GM21529 (cell line): ENCODE measurements around the gene RGS1.
A peak's percentile ranks its signal among the peaks of the same experiment; 100 is the strongest.

ENCODE experiments used
- ATAC-seq: cut with Tn5 transposase; IDR thresholded peaks from one replicate; pipeline ENCODE4 v1.9.1; 2021; ENCODE audit not compliant: unreplicated experiment

Gene RGS1, protein sequence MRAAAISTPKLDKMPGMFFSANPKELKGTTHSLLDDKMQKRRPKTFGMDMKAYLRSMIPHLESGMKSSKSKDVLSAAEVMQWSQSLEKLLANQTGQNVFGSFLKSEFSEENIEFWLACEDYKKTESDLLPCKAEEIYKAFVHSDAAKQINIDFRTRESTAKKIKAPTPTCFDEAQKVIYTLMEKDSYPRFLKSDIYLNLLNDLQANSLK

DNA sequence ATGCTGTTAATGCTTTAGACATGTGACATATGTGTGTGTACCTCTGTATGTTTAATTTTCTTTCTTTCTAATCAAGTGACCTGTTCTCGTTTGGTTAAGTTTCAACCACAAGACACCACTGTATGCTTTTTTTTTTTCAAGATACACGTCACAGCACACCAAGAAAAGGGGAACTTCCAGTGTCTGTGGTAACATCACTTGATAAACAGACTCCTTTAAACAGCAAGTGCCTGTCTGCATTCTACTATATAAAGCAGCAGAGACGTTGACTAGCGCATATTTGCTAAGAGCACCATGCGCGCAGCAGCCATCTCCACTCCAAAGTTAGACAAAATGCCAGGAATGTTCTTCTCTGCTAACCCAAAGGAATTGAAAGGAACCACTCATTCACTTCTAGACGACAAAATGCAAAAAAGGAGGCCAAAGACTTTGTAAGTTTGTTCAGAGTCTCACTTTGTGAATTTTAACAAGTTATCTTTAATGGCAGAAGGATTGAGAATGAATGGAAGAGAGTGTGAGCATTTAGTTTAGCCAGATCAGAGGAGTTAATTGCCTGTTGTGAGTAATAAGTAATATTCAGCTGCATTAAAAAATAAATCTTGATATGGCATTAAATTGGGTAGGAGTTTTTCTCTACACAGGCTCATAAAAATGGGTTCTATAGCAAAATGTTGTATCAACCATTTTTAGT lies at the start of gene RGS1:
Gene RGS1, plus strand, starts transcription at position 275 of the 691 bp plus-strand sequence. Its CDS starts 20 bp downstream, at position 295.
- ATAC-seq = peak; percentile 80

DNA sequence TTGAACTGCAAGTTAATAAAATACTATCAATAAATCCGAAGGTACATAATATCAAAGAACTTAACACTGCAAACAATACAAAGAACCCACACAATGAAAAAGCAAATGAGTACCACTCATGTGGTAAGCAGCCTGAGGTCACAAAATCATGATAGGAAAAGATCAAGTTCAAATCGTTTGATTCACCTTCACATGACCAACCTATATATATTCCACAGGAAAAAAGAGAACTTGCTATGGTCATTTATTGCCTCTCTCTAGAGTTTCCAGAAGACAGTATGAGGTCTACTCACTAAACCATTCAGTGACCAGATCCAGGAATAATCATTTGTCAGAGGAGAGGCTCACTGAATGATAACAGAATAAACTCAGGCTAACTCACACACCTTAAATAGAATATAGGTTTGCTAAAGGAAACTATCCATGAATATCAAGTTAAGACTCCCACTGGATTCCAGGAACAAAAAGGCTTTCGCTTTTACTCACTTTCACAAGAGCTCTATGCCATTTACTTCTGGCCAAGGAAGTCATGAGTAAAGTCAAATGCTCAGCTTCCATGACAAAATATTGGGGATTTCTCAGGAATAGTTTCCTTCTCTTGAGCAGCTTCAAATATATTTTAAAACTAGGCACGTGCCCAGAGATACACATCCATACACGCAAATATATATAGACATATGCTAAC lies 48.3 kb upstream of the RGS1 start:
- ATAC-seq = no peak

DNA sequence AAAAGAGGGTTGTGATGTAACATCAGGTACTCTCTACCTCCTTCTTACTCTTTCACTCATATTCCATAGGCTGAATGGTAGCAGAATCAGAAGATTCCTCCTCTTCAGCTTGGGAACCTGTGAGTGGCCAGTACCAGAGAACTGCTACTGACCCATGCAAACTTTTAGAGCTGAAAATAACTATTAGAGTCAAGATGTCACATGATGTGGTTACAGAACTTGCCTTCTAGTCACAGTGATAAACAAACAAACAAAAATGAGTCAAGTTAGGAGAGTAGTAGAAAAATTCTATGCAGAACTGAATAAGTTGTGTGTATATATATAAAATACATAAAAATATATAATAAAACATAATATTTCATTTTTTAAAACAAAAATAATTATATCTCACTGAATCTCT lies 47.6 kb upstream of the RGS1 start:
- ATAC-seq = peak; percentile 26

DNA sequence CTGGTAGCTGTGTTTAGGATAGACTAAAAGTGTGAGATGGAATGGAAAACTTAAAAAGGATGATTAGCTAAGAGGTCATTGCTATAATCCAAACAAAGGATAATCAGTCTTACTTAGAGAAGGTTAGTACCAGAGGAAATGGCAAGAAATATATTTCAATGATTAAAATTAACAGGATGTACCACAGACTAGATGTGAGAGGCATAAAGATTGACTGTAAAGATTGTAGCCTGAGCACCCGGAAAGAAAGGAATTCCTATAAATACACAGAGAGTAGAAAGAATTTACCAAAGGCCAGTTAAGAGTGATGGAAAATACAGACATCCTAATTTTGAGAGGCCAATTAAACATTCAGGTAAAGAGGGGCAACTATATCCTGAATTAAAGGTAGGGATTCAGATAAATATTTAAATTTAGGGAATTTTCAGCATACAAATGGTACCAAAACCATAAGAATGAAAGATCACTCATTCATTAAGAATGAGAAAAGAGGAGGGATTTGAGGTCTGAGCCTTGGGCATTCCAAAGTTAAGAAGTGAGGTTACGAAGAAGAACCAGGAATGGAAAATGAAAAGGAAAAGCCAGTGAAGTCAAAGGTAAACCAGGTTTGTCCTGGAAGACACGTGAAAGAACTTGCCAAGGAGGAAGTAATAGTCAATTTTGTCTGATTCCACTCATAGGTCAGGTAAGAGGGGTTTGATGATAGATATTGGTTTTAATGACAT lies 46.4 kb upstream of the RGS1 start:
- no peak for ATAC-seq

DNA sequence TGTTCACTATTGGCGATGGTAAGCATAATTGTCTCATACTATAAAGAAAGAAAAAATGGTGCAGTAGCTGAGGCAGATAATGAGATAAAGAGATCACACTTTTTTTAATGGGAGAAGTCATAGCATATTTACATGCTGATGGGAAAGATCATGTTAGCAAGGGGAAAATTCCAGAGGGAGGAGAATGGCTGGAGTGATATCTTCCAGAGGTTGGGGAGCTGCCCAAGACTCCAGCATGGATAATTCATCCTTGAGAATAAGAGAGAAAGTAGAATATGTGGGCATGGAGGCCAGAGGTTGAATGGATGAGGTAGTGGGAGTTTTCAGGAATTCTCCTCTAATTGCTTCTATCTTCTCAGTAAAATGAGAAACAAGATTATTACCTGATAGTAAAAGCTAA lies 45.8 kb upstream of the RGS1 start:
- no peak for ATAC-seq

DNA sequence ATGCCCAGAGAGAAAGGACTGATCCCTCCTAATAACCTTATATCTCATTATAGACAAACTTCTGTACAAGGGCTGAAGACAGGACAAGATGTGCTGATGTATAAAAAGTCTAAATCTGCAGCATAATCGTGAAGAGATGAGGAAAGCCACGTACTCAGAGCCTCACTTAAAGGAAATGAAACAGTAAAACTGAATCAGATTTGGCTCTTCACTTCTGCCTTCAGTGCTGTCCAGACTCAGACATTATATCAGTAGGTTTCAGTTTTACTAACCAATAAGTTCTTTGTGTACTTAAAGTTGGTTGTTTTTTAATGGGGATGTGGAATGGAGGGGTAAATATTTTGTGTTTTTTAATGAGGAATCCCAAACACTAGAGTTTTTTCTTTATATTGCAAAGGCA lies 45.3 kb upstream of the RGS1 start:
- peak; percentile 96 for ATAC-seq

DNA sequence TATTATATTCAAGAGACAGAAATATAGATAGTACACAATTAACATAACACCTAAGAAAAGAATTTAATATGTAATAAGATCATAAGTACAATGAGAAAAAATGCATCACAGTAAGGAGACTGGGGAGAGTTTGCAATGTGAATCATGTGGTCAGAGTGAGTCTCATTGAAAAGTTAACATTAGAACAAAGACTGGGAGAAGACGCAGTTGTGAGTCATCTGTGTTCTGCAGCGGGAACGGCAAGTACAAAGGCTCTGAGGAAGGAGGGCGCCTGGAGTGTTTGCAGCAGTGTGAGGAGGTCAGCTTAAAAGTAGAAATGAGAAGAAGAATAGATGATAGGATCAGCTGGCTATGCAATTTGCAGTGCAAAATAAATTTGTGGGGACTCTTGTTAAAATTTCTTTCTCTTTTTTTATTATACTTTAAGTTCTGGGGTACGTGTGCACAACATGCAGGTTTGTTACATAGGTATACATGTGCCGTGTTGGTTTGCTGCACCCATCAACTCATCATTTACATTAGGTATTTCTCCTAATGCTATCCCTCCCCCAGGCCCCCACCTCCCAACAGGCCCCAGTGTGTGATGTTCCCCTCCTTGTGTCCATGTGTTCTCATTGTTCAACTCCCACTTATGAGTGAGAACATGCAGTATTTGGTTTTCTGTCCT lies 44.4 kb upstream of the RGS1 start:
- peak; percentile 53 for ATAC-seq

DNA sequence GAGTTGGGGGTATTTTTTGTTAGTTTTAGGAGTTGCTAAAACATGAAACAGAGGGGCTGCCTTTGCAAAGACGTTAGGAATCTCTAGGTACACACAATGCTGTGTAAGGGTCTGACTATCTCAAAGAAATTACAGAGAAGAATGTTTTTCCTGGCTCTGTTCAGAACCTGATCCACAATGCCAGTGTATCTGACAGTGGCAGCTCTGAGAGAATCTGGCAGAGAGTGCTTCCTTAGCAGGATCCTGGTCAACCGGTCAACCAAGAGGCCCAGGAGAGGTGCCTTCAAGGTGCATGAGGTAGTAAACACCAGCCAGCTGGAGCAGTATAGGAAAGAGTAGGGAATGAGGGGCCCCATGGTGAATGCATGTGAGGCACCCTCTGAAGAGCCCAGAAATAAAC lies 40.9 kb upstream of the RGS1 start:
- ATAC-seq = no peak

DNA sequence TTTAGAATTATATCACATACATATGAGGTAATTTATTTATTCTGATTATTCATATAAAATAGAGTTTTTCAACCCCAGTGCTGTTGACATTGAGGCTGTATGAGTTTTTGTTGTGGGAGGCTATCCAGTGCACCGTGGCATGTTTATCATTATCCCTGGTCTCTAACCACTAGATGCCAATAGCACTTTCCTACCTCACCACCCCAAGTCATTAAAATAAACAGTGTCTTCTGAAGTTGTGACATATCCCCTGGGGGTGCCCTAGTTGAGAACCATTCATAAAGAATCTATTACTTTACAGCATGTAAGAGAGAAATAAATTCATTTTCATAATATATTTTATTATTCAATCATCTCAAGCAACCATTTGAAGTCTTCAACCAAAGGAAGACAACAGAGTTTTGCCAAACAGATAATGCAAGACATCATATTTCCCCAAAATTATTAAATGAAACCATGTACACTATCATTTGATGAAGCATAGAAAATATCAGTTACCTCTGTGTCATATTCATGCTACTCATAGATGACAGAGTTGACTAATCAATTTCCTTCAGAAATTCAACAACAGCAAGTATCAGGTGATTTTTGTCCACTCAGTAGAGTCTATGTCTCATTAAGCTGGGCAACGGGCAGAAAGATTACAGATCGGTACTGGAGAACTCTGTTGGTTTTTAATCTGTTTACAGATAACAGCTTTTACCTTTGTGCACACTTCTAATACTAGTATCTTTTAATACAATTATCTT lies 39.5 kb upstream of the RGS1 start:
- no peak for ATAC-seq

DNA sequence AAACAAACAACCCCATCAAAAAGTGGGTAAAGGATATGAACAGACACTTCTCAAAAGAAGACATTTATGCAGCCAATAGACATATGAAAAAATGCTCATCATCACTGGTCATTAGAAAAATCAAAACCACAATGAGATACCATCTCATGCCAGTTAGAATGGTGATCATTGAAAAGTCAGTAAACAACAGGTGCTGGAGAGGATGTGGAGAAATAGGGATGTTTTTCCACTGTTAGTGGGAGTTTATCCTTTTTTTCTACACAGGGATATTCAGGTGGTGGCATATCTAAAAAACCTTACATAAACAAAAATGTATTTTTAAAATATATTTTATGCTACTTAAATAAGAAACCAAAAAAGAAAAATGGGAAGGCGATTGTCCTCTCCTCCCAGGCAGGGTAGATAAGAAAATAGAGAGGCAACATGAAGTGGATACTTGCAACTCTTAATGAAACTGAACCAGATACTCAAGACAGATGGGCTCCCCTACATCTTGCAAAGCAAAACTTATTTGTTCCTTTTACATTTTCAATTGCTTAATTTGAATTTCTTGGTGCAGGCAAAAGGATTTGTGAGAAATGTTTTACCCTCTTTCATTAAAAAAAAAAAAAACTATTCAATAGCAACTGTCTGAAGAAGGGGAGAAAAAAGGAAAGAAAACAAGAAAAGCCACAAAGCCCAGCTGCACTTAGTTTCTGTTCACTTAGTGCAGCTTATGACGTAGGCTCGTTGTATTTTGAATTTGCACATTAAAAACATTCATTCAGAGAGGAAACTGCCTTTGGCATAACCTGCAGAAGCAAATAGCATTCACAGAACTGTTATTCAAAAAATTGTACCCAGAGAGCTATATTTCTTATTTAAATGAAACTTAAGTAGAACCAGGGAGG lies 36.9 kb upstream of the RGS1 start:
- ATAC-seq = peak; percentile 88

DNA sequence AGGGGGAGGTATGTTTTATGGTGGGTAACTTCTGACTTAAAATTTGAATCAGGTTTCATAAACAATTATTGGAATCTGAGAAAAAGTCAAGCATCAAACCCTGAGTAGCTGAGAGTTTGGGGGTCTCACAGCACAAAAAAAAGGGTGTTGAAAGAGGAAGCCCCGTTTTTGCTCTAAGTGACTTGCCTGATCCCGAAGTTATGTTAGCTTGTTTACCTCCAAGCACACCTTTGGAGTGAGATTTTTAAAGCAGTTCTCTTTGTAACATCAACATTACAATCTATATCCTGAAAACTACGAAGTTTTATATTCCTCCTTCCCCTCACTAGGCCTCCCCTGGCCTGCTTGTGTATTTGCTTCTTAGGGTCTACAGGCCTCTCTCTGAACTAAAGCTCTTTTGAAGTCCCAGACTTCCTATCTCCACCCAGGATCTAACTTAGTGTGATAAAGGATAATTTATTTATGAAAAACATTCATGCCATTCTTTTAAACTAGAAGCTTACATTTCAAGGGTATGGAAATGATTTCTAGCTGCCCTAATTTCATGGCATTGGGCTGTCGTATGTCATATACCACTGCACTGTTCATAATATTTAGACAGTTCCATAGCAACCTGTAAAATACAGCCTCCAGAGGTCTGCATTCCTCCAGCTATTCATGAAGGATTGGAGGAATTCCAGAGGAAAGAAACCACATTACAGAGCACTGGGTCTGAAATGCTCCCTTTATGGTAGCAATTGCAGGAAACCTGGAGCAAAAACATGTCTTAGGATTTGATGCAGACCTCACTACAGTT lies 36.1 kb upstream of the RGS1 start:
- ATAC-seq = peak; percentile 1

DNA sequence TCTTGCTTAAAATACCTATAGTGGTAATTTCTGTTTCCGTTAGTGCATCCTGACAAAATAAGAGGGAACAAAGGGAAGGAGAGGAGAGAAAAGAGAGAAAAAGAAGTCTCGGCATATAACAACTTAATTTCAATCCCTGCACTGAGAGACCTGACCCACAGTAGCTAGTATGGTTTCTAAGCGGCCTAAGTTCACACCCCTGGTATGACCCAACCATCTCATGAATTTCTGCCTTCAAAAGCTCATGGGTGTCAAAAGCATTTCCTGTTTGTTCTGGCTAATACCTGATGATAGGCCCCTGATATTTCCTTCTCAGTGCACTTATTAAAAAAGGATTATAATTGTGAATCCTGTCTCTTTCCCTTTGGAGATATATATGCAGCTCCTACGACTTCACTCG lies 32.1 kb upstream of the RGS1 start:
- ATAC-seq = no peak

DNA sequence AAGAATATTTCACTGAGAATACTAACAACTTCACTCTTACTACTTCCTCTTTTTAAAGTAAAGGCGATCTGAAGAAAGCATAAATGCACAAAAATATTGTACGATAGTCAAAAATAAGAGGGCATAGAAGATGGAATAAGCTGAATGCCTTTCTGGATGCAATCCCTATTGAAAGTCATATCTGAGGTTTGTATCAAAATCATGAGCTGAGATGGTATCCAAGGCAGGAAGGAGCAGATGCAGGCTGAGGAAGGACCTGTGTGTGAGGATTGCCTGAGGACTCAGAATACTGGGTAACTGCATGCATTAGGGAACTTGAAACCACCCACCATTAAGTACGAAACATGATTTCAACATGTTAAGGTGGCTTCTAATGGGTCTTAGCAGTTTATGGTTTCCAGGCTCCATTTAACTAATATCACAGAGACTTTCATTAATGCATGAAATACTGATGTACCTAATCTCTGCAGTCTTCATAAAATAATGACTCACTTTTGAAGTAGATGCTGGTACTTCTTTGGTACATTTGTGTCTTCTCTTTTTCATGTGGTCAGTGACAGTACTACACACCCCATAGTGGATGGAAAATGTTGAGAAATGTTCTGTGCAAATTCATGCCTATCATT lies 29.6 kb upstream of the RGS1 start:
- ATAC-seq = peak; percentile 51

DNA sequence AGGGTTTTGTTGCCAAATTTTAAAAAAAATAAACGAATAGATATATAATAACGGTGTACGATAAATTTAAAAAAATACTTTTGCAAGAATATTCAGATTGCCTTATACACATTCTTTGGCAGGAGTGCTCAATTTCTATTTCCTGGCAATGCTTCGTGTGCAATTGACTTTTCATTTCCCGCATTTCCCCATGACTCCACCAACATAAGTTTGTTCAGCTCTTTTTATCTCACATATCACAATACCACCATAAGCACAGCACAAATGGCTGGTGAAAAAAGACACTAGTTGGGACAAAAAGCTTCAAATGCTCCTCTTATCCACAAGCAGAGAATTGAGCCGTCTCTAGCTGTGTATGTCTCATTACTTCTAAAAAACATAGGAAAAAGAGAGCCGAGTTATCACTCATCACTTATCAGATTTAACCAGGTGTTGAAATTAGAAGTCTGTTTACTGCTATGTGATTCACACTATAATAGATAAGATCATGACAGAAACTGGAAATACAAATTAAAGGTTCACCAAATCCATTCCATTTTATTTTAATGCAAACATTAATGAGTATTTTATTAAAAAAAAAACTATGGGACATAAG lies 28.9 kb upstream of the RGS1 start:
- no peak for ATAC-seq

DNA sequence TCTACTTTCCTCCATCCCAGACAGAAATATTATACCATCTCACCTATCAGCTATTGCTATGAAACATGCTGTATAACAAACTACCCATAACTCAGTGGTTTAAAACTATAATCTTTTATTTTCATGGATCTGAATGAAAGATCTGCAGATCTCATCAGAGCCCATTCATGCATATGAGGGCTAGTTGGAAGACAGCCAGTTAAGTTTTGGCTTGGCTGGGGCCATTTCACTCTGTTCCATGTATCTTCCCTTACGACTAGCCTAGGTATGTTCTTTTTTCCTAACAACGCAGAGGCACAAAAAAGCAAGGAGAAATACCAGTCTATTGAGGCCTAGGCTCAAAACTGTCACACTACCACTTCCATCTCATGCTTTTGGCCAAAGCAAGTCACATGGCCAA lies 28.1 kb upstream of the RGS1 start:
- ATAC-seq = no peak

DNA sequence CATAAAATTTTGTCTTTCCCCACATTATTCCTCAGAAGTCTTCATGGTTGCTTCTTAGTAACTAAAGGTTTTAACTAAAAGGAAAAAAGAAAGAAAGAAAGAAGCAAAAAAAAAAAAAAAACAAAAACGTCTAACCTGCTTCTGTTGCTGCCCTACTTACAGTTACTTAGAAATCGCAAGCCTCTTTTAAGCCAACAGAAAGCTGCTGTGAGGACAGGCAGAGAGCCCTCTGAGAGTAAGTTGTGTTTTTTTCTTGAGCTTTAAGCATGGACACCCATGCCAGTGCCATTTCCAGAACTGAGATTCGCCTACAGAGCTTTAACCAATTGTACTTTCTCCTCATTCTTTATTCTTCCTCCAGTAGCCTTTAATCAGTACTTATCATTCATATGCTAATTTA lies 25.6 kb upstream of the RGS1 start:
- no peak for ATAC-seq

DNA sequence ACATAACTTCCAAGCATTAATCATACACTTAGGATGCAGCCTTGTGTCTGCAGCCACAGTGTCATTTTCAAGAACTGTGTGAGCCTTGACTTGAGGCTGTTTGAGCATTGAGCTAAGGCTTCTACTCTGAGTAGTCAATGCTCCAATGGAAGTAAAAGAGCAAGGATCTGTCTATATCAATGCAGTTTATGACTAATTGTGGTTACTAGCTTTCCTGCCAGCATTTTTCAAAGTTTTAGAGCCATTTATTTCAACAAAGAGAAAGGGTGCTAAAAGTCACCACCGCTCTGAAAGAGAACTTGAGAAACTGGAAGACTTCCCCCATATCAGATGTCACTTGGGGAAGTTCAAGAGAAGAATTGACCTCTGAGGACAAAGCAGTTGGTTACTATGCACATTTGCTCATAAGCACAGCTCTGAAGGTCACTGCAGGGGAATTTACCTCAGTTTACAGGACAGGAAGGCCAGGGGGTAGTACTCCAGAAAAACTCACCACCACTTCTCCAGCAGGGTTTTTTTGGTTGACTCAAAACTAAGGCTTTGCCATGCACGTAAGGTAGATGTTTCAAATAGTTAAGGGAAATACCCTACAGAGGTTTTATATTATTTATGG lies 24.5 kb upstream of the RGS1 start:
- ATAC-seq = peak; percentile 65
